ENCODE measurements around the gene PDP2.

DNA sequence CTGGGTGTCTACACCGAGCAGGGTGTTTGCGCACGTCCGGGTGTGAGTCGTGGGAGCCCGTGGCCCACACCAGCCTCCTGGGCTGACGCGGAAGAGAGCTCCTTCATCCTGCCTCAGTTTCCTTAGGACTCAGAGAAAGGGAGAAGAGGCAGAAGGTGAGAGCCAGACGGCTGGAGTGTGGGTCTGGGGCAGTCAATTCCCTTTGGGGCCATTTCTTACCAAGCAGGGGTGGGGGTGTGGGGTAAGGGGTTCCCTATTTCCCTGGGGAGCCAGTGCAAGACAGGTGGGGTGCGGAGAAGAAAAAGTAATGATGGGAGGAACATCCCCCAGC is 35.3 kb upstream of the PDP2 start:
- TF ChIP-seq POLR2A (IDR thresholded peaks at IDR 0.05) (no peak), POLR2AphosphoS5 (IDR thresholded peaks at IDR 0.05; ENCODE audit: insufficient read depth in 1 of 2, low read depth in 1 of 2) (no peak)
- TF ChIP-seq, protein P1, sequence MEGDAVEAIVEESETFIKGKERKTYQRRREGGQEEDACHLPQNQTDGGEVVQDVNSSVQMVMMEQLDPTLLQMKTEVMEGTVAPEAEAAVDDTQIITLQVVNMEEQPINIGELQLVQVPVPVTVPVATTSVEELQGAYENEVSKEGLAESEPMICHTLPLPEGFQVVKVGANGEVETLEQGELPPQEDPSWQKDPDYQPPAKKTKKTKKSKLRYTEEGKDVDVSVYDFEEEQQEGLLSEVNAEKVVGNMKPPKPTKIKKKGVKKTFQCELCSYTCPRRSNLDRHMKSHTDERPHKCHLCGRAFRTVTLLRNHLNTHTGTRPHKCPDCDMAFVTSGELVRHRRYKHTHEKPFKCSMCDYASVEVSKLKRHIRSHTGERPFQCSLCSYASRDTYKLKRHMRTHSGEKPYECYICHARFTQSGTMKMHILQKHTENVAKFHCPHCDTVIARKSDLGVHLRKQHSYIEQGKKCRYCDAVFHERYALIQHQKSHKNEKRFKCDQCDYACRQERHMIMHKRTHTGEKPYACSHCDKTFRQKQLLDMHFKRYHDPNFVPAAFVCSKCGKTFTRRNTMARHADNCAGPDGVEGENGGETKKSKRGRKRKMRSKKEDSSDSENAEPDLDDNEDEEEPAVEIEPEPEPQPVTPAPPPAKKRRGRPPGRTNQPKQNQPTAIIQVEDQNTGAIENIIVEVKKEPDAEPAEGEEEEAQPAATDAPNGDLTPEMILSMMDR (IDR thresholded peaks at IDR 0.05): no peak
